Lower leg skin (tissue), 3 donors: ENCODE measurements around the gene KLK6.

Experiments used
- CTCF ChIP-seq, 3 donors: fragments of 450-650 bp; IDR thresholded peaks; one replicate each; pipeline ENCODE4 v1.5.1; 2016; ENCODE audit warnings: antibody characterized with exemption in 3 of 3, mild to moderate bottlenecking in 3 of 3, moderate library complexity in 2 of 3
- POLR2A ChIP-seq, 2 donors: fragments of 450-650 bp; IDR thresholded peaks; one replicate each; pipeline ENCODE4 v1.6.1; 2016 to 2017; ENCODE audit warnings: antibody characterized with exemption in 2 of 2, mild to moderate bottlenecking in 1 of 2, moderate library complexity in 1 of 2

GRCh38 chr19:51009061-51009891 lies 39.9 kb upstream of the KLK6 start:
- TF ChIP-seq CTCF (IDR thresholded peaks at IDR 0.05) (no peak), POLR2A (IDR thresholded peaks at IDR 0.05) (no peak)
